Liver (tissue), 9 donors: Measurements from ENCODE around the gene SEPTIN2. TPM values are rescaled to one million over a fixed set of nuclear protein-coding genes. Genes with fewer than 3 reads are reported as not detected.
"Not testable (repeated sequence)": the region's sequence is repeated elsewhere in the genome, so short reads cannot be mapped to it uniquely, and the experiment has no call there.

Experiments used
- DNase-seq: peaks from one replicate; pipeline ENCODE4 v3.0.0-alpha.2; 2017; ENCODE audit warnings: low spot score
- H3K27ac ChIP-seq, 2 donors: one replicate each; pipeline ENCODE4 v1.7.0; 2013; ENCODE audit warnings: inconsistent platforms in 2 of 2, low read length in 2 of 2, control low read depth in 1 of 2, low read depth in 1 of 2, mild to moderate bottlenecking in 1 of 2
- H3K27me3 ChIP-seq, 4 donors: one replicate each; pipeline versions ENCODE4 v1.6.1 to v1.7.0; 2013; ENCODE audit warnings: low read length in 3 of 4, inconsistent platforms in 1 of 4, mild to moderate bottlenecking in 1 of 4, moderate library complexity in 1 of 4; ENCODE audit not compliant: control insufficient read depth in 4 of 4, insufficient read depth in 4 of 4
- H3K36me3 ChIP-seq, 4 donors: one replicate each; pipeline versions ENCODE4 v1.6.1 to v1.7.0; 2013; ENCODE audit warnings: low read length in 3 of 4, mild to moderate bottlenecking in 3 of 4, low read depth in 1 of 4, moderate library complexity in 1 of 4; ENCODE audit not compliant: control insufficient read depth in 4 of 4, insufficient read depth in 3 of 4
- H3K4me1 ChIP-seq, 4 donors: one replicate each; pipeline versions ENCODE4 v1.6.1 to v1.7.0; 2013; ENCODE audit warnings: low read length in 3 of 4, mild to moderate bottlenecking in 3 of 4, moderate library complexity in 1 of 4; ENCODE audit not compliant: control insufficient read depth in 4 of 4, insufficient read depth in 4 of 4
- H3K4me3 ChIP-seq, 3 donors: one replicate each; pipeline versions ENCODE4 v1.6.1 to v1.7.0; 2013; ENCODE audit warnings: low read length in 3 of 3, control low read depth in 1 of 3, low read depth in 1 of 3, mild to moderate bottlenecking in 1 of 3
- H3K9ac ChIP-seq, 2 donors: one replicate each; pipeline ENCODE4 v1.7.0; 2013; ENCODE audit warnings: low read length in 2 of 2, mild to moderate bottlenecking in 2 of 2, moderate library complexity in 2 of 2, control low read depth in 1 of 2, low read depth in 1 of 2
- H3K9me3 ChIP-seq, 4 donors: one replicate each; pipeline versions ENCODE4 v1.6.1 to v1.7.0; 2013; ENCODE audit warnings: low read length in 3 of 4; ENCODE audit not compliant: control insufficient read depth in 4 of 4
- FOXA1 ChIP-seq: IDR thresholded peaks from 2 replicates; pipeline ENCODE4 v1.6.1; 2016; ENCODE audit warnings: antibody characterized with exemption
- FOXA2 ChIP-seq: IDR thresholded peaks from 2 replicates; pipeline ENCODE4 v1.6.1; 2016; ENCODE audit warnings: antibody characterized with exemption
- HNF4A ChIP-seq, 2 donors: conservative IDR thresholded peaks; 2 replicates each; pipeline ENCODE4 v1.6.1; 2016; ENCODE audit warnings: antibody characterized with exemption in 2 of 2, mild to moderate bottlenecking in 2 of 2
- JUND ChIP-seq, 2 donors: IDR thresholded peaks; 2 replicates each; pipeline ENCODE4 v1.6.1; 2016; ENCODE audit warnings: antibody characterized with exemption in 2 of 2
- NR2F2 ChIP-seq: IDR thresholded peaks from 2 replicates; pipeline ENCODE4 v1.6.1; 2016; ENCODE audit warnings: antibody characterized with exemption
- SP1 ChIP-seq: IDR thresholded peaks from 2 replicates; pipeline ENCODE4 v1.6.1; 2018; ENCODE audit warnings: antibody characterized with exemption, mild to moderate bottlenecking
- TAF1 ChIP-seq: conservative IDR thresholded peaks from 2 replicates; pipeline ENCODE4 v1.6.1; 2016; ENCODE audit warnings: antibody characterized with exemption, mild to moderate bottlenecking
- YY1 ChIP-seq: IDR thresholded peaks from 2 replicates; pipeline ENCODE4 v1.6.1; 2016; ENCODE audit warnings: antibody characterized with exemption, mild to moderate bottlenecking
- WGBS: extraction: QIAGEN DNeasy Blood & Tissue Kit; methylation state at CpG from one replicate; pipeline ENCODE4 v1.1.7; 2013; 5-methylcytosine and 5-hydroxymethylcytosine counted together
- polyA plus RNA-seq, 2 donors: library from polyadenylated mRNA; stranded (reverse) in 1 of 2; unstranded in 1 of 2; fragments of 200-250 nt in 1 of 2; fragments of >200 nt in 1 of 2; fragmentation: Nextera tagmentation in 1 of 2; extraction: Ambion mirVana in 1 of 2; gene quantifications; one replicate each; pipeline versions ENCODE4 v1.2.1 to v1.2.3, GENCODE V29; 2013 to 2015
- total RNA-seq, 2 donors: library from RNA; depleted of rRNA; stranded (reverse); fragments of >200 nt; gene quantifications; one replicate each; pipeline ENCODE4 v1.2.3, GENCODE V29; 2014
- TF ChIP-seq, protein P1 (sequence below): IDR thresholded peaks from 2 replicates; pipeline ENCODE4 v1.6.1; 2016; ENCODE audit warnings: antibody characterized with exemption
- TF ChIP-seq, protein P2 (sequence below): fragments of 150-350 bp; IDR thresholded peaks from 2 replicates; pipeline ENCODE4 v1.5.1; 2017; ENCODE audit warnings: improper control_type of control experiment, low read depth, low read length; ENCODE audit not compliant: missing input control
- TF ChIP-seq, protein P3 (sequence below): IDR thresholded peaks from 2 replicates; pipeline ENCODE4 v1.6.1; 2016; ENCODE audit warnings: antibody characterized with exemption
- donor health status: healthy.
- donor health status: healthy.
- donor health status: healthy.
- donor health status: healthy.
- donor health status: healthy.

Gene SEPTIN2
- total and polyA plus RNA-seq, 4 donors = 63.7 to 147 (median 96.9) TPM

DNA sequence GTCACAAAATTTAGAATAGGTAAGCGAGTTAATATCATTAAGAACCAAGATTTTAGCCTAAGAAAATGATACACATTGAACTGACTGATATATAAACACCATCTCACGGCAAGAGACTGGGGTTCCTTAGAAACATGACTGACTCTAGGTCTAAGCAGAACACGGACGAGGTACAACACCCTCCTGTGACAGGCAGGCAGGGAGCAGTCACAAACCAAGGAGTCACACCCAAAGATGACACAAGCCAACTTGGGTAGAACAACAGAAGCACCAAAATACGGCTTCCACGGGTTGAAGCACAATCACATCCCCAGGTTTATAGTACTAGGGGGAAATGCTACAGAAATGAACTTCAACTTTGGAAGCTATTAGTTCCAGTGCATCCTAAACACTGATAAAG lies 24.6 kb upstream of the SEPTIN2 start:
- H3K4me3 ChIP-seq = no peak overlapping the region
- H3K9me3 ChIP-seq = no peaks in the 10 kb centered on the region
- TF ChIP-seq FOXA2 = no peak
- no peak for TF ChIP-seq FOXA1
- TF ChIP-seq YY1 = no peak
- no peak for TF ChIP-seq NR2F2
- TF ChIP-seq, protein P1, sequence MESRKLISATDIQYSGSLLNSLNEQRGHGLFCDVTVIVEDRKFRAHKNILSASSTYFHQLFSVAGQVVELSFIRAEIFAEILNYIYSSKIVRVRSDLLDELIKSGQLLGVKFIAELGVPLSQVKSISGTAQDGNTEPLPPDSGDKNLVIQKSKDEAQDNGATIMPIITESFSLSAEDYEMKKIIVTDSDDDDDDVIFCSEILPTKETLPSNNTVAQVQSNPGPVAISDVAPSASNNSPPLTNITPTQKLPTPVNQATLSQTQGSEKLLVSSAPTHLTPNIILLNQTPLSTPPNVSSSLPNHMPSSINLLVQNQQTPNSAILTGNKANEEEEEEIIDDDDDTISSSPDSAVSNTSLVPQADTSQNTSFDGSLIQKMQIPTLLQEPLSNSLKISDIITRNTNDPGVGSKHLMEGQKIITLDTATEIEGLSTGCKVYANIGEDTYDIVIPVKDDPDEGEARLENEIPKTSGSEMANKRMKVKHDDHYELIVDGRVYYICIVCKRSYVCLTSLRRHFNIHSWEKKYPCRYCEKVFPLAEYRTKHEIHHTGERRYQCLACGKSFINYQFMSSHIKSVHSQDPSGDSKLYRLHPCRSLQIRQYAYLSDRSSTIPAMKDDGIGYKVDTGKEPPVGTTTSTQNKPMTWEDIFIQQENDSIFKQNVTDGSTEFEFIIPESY = no peak
- no peak for TF ChIP-seq JUND (IDR thresholded peaks at IDR 0.05)
- TF ChIP-seq, protein P2, sequence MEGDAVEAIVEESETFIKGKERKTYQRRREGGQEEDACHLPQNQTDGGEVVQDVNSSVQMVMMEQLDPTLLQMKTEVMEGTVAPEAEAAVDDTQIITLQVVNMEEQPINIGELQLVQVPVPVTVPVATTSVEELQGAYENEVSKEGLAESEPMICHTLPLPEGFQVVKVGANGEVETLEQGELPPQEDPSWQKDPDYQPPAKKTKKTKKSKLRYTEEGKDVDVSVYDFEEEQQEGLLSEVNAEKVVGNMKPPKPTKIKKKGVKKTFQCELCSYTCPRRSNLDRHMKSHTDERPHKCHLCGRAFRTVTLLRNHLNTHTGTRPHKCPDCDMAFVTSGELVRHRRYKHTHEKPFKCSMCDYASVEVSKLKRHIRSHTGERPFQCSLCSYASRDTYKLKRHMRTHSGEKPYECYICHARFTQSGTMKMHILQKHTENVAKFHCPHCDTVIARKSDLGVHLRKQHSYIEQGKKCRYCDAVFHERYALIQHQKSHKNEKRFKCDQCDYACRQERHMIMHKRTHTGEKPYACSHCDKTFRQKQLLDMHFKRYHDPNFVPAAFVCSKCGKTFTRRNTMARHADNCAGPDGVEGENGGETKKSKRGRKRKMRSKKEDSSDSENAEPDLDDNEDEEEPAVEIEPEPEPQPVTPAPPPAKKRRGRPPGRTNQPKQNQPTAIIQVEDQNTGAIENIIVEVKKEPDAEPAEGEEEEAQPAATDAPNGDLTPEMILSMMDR = no peak
- TF ChIP-seq, protein P3, sequence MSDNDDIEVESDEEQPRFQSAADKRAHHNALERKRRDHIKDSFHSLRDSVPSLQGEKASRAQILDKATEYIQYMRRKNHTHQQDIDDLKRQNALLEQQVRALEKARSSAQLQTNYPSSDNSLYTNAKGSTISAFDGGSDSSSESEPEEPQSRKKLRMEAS = no peak
- TF ChIP-seq TAF1 = no peak
- TF ChIP-seq HNF4A (conservative IDR thresholded peaks at IDR 0.05) = no peak
- WGBS = 90% methylated on average over 6 of the region's 6 CpGs
- H3K4me1 ChIP-seq = peaks cover 0 to 2% (median 0%) of the 10 kb centered on the region in 4 donors
- no peaks in the 10 kb centered on the region for H3K27me3 ChIP-seq
- H3K9ac ChIP-seq = no peak overlapping the region
- H3K27ac ChIP-seq = no peak overlapping the region
- no peaks in the 10 kb centered on the region for H3K36me3 ChIP-seq
- DNase-seq = no peak

DNA sequence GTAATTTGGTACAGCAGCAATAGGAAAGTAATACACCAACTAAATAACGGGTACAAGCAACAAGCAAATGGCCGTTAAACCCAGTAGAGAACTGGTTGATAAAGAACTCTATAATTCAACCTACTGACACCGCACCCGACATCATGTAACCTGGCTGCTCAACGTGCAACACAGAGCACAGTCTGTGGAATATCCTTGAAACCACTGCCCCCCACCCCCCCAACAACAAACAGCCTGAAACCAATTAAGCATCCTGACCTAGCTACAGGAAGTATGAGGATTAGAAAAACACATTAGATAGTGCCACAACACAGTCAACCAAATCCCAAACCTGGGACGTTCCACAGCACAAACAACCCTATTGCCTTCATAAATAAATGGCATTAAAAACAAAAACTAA lies 23.7 kb upstream of the SEPTIN2 start:
- 84% methylated on average over 6 of the region's 6 CpGs for WGBS
- no peak for TF ChIP-seq SP1
- TF ChIP-seq HNF4A (conservative IDR thresholded peaks at IDR 0.05) = no peak
- TF ChIP-seq, protein P1 = no peak
- peaks cover 0 to 4% (median 0%) of the 10 kb centered on the region in 4 donors for H3K36me3 ChIP-seq
- no peak overlapping the region for H3K9ac ChIP-seq
- no peaks in the 10 kb centered on the region for H3K27me3 ChIP-seq
- H3K4me1 ChIP-seq = no peaks in the 10 kb centered on the region
- H3K4me3 ChIP-seq = no peak overlapping the region
- no peaks in the 10 kb centered on the region for H3K9me3 ChIP-seq
- H3K27ac ChIP-seq = no peak overlapping the region
- DNase-seq = no peak

DNA sequence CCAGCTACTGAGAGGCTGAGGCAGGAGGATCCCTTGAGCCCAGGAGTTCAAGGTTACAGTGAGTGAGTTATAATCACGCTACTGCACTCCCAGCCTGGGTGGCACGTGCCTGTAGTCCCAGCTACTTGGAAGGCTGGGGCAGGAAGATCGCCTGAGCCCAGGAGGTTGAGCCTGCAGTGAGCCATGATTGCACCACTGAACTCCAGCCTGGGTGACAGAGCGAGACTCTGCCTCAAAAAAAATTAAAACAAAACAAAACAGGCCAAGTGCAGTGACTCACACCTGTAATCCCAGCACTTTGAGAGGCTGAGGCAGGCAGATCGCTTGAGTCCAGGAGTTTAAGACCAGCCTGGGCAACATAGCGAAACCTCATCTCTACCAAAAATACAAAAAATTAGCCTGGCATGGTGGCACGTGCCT lies 22.3 kb upstream of the SEPTIN2 start:
- 85% methylated on average over 7 of the region's 7 CpGs for WGBS
- H3K9ac ChIP-seq, H3K4me3 ChIP-seq, H3K27me3 ChIP-seq, H3K9me3 ChIP-seq, H3K27ac ChIP-seq, DNase-seq, H3K36me3 ChIP-seq, H3K4me1 ChIP-seq: not testable (repeated sequence)
